Activated T-cell treated with anti-CD3 and anti-CD28 coated beads, Interleukin-2, amount 50 U/mL, for 72 hours (primary cell): Measurements from ENCODE around the gene PGAP6. TPM values are rescaled to one million over a fixed set of nuclear protein-coding genes. Genes with fewer than 3 reads are reported as not detected.
"Not testable (repeated sequence)": the region's sequence is repeated elsewhere in the genome, so short reads cannot be mapped to it uniquely, and the experiment has no call there.

Experiments
- ATAC-seq, 2 donors: fragments of 150-1000 bp; cut with Tn5 transposase; replicated peaks in 1 of 2; 2 replicates each; pipeline ENCODE4 v1.10.0; 2021; ENCODE audit warnings: moderate library complexity in 2 of 2, mild to moderate bottlenecking in 1 of 2
- DNase-seq, 2 donors: peaks; one replicate each; pipeline ENCODE4 v3.0.0; 2021 to 2022; ENCODE audit warnings: mixed read lengths in 1 of 2
- H3K27ac Mint-ChIP-seq: one replicate; pipeline ENCODE4 v1.8.0; 2022; ENCODE audit warnings: mild to moderate bottlenecking, moderate library complexity, mixed read lengths
- H3K27me3 Mint-ChIP-seq: one replicate; pipeline ENCODE4 v1.8.0; 2022; ENCODE audit warnings: low read depth, mixed read lengths
- H3K36me3 Mint-ChIP-seq, 2 donors: one replicate each; pipeline ENCODE4 v1.8.0; 2022; ENCODE audit warnings: mixed read lengths in 2 of 2, mild to moderate bottlenecking in 1 of 2; ENCODE audit not compliant: insufficient read depth in 2 of 2
- H3K4me1 Mint-ChIP-seq: one replicate; pipeline ENCODE4 v1.8.0; 2022; ENCODE audit warnings: low read depth, mixed read lengths
- H3K4me3 Mint-ChIP-seq, 2 donors: one replicate each; pipeline ENCODE4 v1.8.0; 2022; ENCODE audit warnings: mild to moderate bottlenecking in 2 of 2, mixed read lengths in 2 of 2, moderate library complexity in 2 of 2
- H3K9me3 Mint-ChIP-seq, 2 donors: one replicate each; pipeline ENCODE4 v1.8.0; 2022; ENCODE audit warnings: mixed read lengths in 2 of 2
- total RNA-seq, 2 donors: library from RNA; stranded (reverse); gene quantifications; one replicate each; pipeline ENCODE4 v1.2.3, GENCODE V29; 2022

PGAP6 gene
- total RNA-seq, 2 donors from 2014 or later = 29.7 to 39.7 TPM

GRCh38 chr16:397135-397661 is 15.4 kb upstream of the PGAP6 start, which contains the start of gene NME4:
NME4 (plus strand) TSS chr16:397199; CDS start chr16:397223, 24 bp downstream.
- Mint-ChIP-seq H3K27me3 (no peaks in the 10 kb centered on the region), H3K4me1 (peaks cover 30% of the 10 kb centered on the region), H3K36me3 (no peaks in the 10 kb centered on the region), H3K27ac (peak within 1 kb of the TSS; percentile 80), H3K9me3 (no peaks in the 10 kb centered on the region), H3K4me3 (peak within 1 kb of the TSS; percentile 82 to 87)
- peak; percentile 14 to 31 for ATAC-seq
- DNase-seq = peak; percentile 51 to 53

DNA sequence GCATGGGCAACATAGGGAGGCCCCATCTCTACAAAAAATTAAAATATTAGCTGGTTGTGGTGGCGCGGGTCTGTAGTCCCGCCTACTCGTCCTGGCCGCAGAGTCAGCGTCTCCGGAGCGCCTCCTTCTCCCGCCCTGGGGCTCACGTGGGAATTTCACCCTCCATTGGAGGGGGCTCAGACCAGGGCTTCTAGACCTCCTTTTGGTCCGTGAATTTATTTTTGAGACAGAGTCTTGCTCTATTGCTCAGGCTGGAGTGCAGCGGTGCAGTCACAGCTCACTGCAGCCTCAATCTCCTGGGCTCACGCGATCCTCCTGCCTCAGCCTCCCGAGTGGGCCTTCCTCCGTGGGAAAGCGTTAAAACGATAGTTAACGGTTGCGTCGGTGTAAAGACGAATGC is 14.8 kb upstream of the PGAP6 start:
- no peaks in the 10 kb centered on the region for H3K36me3 Mint-ChIP-seq
- H3K27me3 Mint-ChIP-seq = no peaks in the 10 kb centered on the region
- peak overlapping the region; percentile 80 for H3K27ac Mint-ChIP-seq

GRCh38 chr16:396199-396598 is 14.4 kb upstream of the PGAP6 start:
- Mint-ChIP-seq H3K27ac (no peak overlapping the region), H3K9me3 (peaks cover 0 to 3% of the 10 kb centered on the region in 2 donors), H3K36me3 (no peaks in the 10 kb centered on the region), H3K4me1 (peaks cover 34% of the 10 kb centered on the region), H3K27me3 (no peaks in the 10 kb centered on the region), H3K4me3 (peak overlapping the region; percentile 82 to 87)
- DNase-seq (no peak), ATAC-seq (no peak)

More for the DNA sequence above, 14.8 kb upstream of the PGAP6 start:
- DNase-seq (no peak), ATAC-seq (no peak)
- Mint-ChIP-seq H3K9me3 (peaks cover 0 to 3% of the 10 kb centered on the region in 2 donors), H3K4me1 (peaks cover 34% of the 10 kb centered on the region), H3K4me3 (peak overlapping the region; percentile 82 to 87)

- Mint-ChIP-seq H3K27ac (peak overlapping the region; percentile 65), H3K4me1 (peaks cover 25% of the 10 kb centered on the region), H3K4me3 (peak overlapping the region; percentile 32 to 56), H3K9me3 (peaks cover 0 to 3% of the 10 kb centered on the region in 2 donors), H3K27me3 (no peaks in the 10 kb centered on the region), H3K36me3 (no peaks in the 10 kb centered on the region)
- peak; percentile 37 to 47 for DNase-seq
- peak; percentile 20 to 55 for ATAC-seq
These were observed 10.8 kb upstream of the PGAP6 start for GRCh38 chr16:392450-393030.

DNA sequence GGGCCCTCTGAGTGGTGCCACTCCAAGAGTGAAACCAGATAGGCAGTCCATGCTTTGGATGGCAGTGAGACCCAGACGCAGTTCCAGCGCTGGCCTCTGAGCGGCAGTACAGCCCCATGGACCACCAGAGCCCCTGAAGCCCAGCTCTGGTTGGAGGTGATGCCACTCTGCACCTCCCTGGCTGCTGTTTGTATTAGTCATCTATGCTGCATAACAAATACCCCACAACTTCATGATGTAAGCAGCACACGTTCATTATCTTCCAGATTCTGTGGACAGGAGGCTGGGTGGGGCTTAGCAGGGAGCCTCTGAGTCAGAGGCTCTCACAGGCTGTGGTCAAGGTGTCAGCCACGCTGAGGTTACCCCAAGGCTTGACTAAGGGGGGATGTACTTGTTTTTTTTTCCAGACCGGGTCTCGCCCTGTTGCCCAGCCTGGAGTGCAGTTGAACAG is 10.1 kb upstream of the PGAP6 start:
- peaks cover 25% of the 10 kb centered on the region for H3K4me1 Mint-ChIP-seq
- peaks cover 0 to 3% of the 10 kb centered on the region in 2 donors for H3K9me3 Mint-ChIP-seq
- no peaks in the 10 kb centered on the region for H3K27me3 Mint-ChIP-seq
- peak overlapping the region; percentile 32 to 56 for H3K4me3 Mint-ChIP-seq
- ATAC-seq = peak; percentile 96 to 97
- H3K27ac Mint-ChIP-seq = peak overlapping the region; percentile 55
- DNase-seq = peak; percentile 90 to 91
- no peaks in the 10 kb centered on the region for H3K36me3 Mint-ChIP-seq

DNA sequence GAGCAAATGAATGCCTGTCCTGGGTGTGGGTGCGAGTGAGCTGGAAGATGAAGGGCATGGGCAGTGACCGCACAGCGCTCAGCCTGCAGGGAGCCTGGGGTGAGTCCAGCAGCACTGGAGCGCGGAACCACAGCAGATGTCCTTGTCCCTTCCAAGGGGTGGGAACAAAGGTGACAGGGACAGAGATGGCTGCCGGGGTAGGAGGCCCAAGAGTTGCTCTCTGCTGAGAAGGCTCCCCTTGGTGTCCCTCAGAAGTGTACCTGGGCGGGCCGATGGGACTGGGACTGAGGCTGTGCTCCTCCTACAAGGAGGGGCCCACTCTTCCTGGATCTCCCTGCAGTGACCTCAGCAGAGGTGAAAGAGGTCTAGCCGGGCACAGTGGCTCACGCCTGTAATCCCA is 7.6 kb upstream of the PGAP6 start:
- Mint-ChIP-seq H3K4me1 (peaks cover 15% of the 10 kb centered on the region), H3K9me3 (peaks cover 0 to 3% of the 10 kb centered on the region in 2 donors), H3K27me3 (no peaks in the 10 kb centered on the region), H3K4me3 (no peak overlapping the region), H3K27ac (no peak overlapping the region), H3K36me3 (no peaks in the 10 kb centered on the region)
- ATAC-seq = no peak
- DNase-seq = no peak

DNA sequence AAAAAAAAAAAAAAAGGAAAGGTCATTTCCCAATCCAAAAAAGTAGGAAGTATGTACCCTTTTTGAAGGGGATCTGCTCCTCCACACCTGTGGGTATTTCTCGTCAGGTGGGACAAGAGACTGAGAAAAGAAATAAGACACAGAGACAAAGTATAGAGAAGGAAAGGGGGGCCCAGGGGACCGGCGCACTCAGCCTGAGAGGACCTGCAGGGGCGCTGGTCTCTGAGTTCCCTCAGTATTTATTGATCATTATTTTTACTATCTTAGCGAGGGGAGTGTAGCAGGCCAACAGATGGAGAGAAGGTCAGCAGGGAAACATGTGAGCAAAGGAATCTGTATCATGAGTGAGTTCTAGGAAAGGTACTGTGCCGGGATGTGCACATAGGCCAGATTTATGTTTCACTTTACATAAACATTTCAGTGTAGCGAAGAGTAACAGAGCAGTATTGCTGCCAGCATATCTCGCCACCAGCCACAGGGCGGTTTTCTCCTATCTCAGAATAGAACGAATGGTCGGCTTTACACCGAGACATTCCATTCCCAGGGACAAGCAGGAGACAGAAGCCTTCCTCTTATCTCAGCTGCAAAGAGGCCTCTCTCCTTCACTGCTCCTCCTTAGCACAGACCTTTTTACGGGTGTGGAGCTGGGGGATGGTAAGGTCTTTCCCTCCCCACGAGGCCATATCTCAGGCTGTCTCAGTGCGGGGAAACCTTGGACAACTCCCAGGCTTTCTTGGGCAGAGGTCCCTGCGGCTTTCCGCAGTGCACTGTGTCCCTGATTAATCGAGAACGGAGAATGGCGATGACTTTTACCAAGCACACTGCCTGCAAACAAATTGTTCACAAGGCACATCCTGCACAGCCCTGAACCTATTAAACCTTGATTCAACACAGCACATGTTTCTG is 6.2 kb upstream of the PGAP6 start:
- not testable (repeated sequence) for DNase-seq, H3K27ac Mint-ChIP-seq, H3K4me3 Mint-ChIP-seq, H3K9me3 Mint-ChIP-seq, H3K36me3 Mint-ChIP-seq, ATAC-seq, H3K27me3 Mint-ChIP-seq
- H3K4me1 Mint-ChIP-seq = peaks cover 23% of the 10 kb centered on the region

GRCh38 chr16:386641-387156 is 4.9 kb upstream of the PGAP6 start:
- H3K9me3 Mint-ChIP-seq = no peaks in the 10 kb centered on the region
- H3K27ac Mint-ChIP-seq = no peak overlapping the region

DNA sequence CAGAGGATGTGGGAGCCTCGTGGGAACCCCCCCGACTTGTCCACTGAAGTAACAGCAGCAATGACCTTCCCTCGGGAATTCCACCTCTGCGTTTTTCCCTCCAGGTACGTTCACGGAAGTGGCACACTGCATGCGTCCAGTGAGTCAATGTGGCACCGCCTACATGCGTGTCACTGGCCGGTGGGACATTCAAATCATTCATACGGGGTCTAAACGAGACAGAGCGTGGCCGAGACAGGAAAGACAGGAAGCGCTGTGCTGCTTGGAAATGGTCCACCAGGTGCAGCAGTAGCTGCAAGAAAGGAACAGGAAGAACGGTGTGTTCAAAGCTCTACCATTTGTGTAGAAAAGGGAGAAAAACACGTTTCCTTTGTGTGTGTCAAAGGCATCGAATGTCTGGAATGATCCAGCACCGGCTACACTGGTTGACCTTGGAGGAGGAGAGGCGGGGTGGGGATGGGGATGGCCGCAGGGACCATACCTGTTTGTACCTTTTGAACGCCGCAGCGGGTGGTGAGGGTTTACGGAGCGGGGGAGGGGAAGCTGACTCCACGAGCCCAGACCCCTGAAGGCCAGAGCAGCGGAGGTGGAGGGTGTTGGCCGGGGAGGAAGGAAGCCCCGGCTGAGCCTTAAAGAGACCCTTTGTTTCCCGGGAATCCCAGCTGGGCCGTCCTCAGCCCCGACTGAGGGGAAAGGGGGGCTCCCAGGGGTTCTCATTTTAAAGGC is 1.7 kb upstream of the PGAP6 start:
- H3K36me3 Mint-ChIP-seq = no peaks in the 10 kb centered on the region
- H3K27me3 Mint-ChIP-seq = no peaks in the 10 kb centered on the region
- H3K4me1 Mint-ChIP-seq = peaks cover 20% of the 10 kb centered on the region
- H3K4me3 Mint-ChIP-seq = peak overlapping the region; percentile 69 to 89
- peak; percentile 54 to 68 for ATAC-seq
- peak; percentile 63 to 69 for DNase-seq
- H3K27ac Mint-ChIP-seq = peak overlapping the region; percentile 4
- no peaks in the 10 kb centered on the region for H3K9me3 Mint-ChIP-seq

More at GRCh38 chr16:386641-387156, 4.9 kb upstream of the PGAP6 start:
- Mint-ChIP-seq H3K27me3 (no peaks in the 10 kb centered on the region), H3K4me1 (peaks cover 12% of the 10 kb centered on the region), H3K4me3 (no peak overlapping the region), H3K36me3 (no peaks in the 10 kb centered on the region)
- no peak for DNase-seq
- ATAC-seq = no peak

DNA sequence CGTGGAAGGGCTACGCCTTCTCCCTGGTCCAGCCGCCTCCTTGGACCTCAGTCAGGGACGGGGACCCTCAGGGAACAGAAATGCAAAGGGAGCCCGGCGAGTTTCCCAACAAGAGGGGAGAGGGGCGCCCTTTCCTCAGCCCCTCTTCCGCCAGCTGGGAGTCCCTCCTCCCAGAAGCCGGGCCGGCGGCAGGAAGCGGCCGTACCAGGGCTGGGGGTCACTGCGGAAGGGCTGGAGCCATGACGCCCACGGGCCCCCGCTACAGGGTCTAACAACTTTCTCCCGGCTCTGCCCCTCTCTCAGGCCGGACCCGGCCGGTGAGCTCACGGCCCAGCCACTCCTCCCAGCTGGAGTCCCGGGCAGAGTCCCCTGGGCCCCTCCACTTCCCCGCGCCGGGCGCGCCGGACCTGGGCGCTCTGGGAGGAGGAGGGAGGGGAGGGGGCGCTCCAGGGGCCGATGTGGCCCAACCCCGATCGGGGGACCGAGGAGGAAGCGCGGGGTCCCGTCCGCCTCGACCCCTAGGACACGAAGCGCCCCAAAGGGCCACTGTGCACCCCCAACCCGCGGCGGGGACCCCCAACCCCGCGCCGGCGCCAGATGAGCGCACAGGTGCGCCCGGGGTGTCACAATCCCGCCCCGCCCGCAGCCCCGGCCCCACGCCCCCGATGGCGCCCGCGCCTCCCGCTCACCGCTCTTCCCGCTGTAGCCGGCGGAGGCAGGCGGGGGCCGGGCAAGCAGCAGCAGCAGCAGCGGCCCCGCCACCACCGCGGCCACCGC is 578 bp downstream of the PGAP6 start:
- Mint-ChIP-seq H3K9me3 (no peaks in the 10 kb centered on the region), H3K27ac (no peak overlapping the region), H3K27me3 (no peaks in the 10 kb centered on the region), H3K36me3 (no peaks in the 10 kb centered on the region), H3K4me3 (peak overlapping the region; percentile 73 to 78), H3K4me1 (peaks cover 20% of the 10 kb centered on the region)
- ATAC-seq (peak; percentile 48 to 55), DNase-seq (peak in 1 of 2 donors; percentile 26)

- DNase-seq = no peak
- no peaks in the 10 kb centered on the region for H3K36me3 Mint-ChIP-seq
- H3K4me3 Mint-ChIP-seq = peak overlapping the region; percentile 73 to 78
- no peak overlapping the region for H3K27ac Mint-ChIP-seq
- H3K9me3 Mint-ChIP-seq = no peaks in the 10 kb centered on the region
- no peaks in the 10 kb centered on the region for H3K27me3 Mint-ChIP-seq
- ATAC-seq = no peak
- peaks cover 20% of the 10 kb centered on the region for H3K4me1 Mint-ChIP-seq
These were observed 1.1 kb downstream of the PGAP6 start for GRCh38 chr16:380762-381011.
